ENCODE results near the gene CREB3L4. TPM values are rescaled to one million over a fixed set of nuclear protein-coding genes. Genes with fewer than 3 reads are reported as not detected.

The CREB3L4 gene
- total and polyA plus RNA-seq, 2 of the 13 experiments (the other 11 are each of a cell fraction or from before 2014, with no cell fraction given): 9.9 to 18.7 TPM

GRCh38 chr1:153953859-153954365 lies 13.8 kb upstream of the CREB3L4 start (continued):
- peak; percentile 50; the same call in 1 of the 2 replicates for TF ChIP-seq GATAD1 (CRISPR knock-in tag; IDR thresholded peaks at IDR 0.05)
- no peak for TF ChIP-seq ATF6 (CRISPR knock-in tag; conservative IDR thresholded peaks at IDR 0.05)
- TF ChIP-seq EHMT2 (IDR thresholded peaks at IDR 0.05; ENCODE audit: borderline replicate concordance, low read depth, low read length): peak; percentile 86; the same call in 1 of the 2 replicates
- TF ChIP-seq, protein P1, sequence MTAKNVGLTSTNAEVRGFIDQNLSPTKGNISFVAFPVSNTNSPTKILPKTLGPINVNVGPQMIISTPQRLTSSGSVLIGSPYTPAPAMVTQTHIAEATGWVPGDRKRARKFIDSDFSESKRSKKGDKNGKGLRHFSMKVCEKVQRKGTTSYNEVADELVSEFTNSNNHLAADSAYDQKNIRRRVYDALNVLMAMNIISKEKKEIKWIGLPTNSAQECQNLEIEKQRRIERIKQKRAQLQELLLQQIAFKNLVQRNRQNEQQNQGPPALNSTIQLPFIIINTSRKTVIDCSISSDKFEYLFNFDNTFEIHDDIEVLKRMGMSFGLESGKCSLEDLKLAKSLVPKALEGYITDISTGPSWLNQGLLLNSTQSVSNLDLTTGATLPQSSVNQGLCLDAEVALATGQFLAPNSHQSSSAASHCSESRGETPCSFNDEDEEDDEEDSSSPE (CRISPR knock-in tag; IDR thresholded peaks at IDR 0.05): peak; percentile 45; the same call in 1 of the 2 replicates
- TF ChIP-seq NBN (conservative IDR thresholded peaks at IDR 0.05): no peak
- peak; percentile 34; the same call in 1 of the 2 replicates for TF ChIP-seq SIX1 (CRISPR knock-in tag; IDR thresholded peaks at IDR 0.05; ENCODE audit: borderline replicate concordance)
- TF ChIP-seq GTF2F1 (IDR thresholded peaks at IDR 0.05; ENCODE audit: low read length): no peak
- 0 out of 2 replicates have a peak, but pooled peaks have one; percentile 52 for TF ChIP-seq ZFP36L1 (CRISPR knock-in tag; IDR thresholded peaks at IDR 0.05)
- no peak for TF ChIP-seq STAT5B (CRISPR knock-in tag; IDR thresholded peaks at IDR 0.05)
- TF ChIP-seq HDAC2 (CRISPR knock-in tag; IDR thresholded peaks at IDR 0.05): peak; percentile 63; the same call in 1 of the 2 replicates
- no peak for TF ChIP-seq NR2F2 (IDR thresholded peaks at IDR 0.05; ENCODE audit: borderline replicate concordance, low read depth)
- TF ChIP-seq NCOR1 (IDR thresholded peaks at IDR 0.05; ENCODE audit: borderline replicate concordance, low read length): peak; percentile 61; the same call in 1 of the 2 replicates
- 0 out of 2 replicates have a peak, but pooled peaks have one; percentile 11 for TF ChIP-seq ETV5 (CRISPR knock-in tag; IDR thresholded peaks at IDR 0.05; ENCODE audit: borderline replicate concordance)
- TF ChIP-seq MTA1 (CRISPR knock-in tag; IDR thresholded peaks at IDR 0.05; ENCODE audit: borderline replicate concordance): 0 out of 2 replicates have a peak, but pooled peaks have one; percentile 27
- peak; percentile 31; the same call in 1 of the 2 replicates for TF ChIP-seq ZNF547 (CRISPR knock-in tag; IDR thresholded peaks at IDR 0.05)
- no peak for TF ChIP-seq ZBTB39 (CRISPR knock-in tag; IDR thresholded peaks at IDR 0.05)
- TF ChIP-seq XRCC5 (optimal IDR thresholded peaks at IDR 0.05; ENCODE audit: low read length): peak; percentile 80
- TF ChIP-seq ZBTB3 (CRISPR knock-in tag; IDR thresholded peaks at IDR 0.05; ENCODE audit: borderline replicate concordance, low read depth): 0 out of 2 replicates have a peak, but pooled peaks have one; percentile 27
- 0 out of 2 replicates have a peak, but pooled peaks have one; percentile 28 for TF ChIP-seq TGIF2 (CRISPR knock-in tag; IDR thresholded peaks at IDR 0.05)
- TF ChIP-seq PHF8 (CRISPR knock-in tag; IDR thresholded peaks at IDR 0.05): 0 out of 2 replicates have a peak, but pooled peaks have one; percentile 28
- peak; percentile 71 for TF ChIP-seq NFYB (CRISPR knock-in tag; IDR thresholded peaks at IDR 0.05)
- TF ChIP-seq, protein P2, sequence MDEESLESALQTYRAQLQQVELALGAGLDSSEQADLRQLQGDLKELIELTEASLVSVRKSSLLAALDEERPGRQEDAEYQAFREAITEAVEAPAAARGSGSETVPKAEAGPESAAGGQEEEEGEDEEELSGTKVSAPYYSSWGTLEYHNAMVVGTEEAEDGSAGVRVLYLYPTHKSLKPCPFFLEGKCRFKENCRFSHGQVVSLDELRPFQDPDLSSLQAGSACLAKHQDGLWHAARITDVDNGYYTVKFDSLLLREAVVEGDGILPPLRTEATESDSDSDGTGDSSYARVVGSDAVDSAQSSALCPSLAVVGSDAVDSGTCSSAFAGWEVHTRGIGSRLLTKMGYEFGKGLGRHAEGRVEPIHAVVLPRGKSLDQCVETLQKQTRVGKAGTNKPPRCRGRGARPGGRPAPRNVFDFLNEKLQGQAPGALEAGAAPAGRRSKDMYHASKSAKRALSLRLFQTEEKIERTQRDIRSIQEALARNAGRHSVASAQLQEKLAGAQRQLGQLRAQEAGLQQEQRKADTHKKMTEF (CRISPR knock-in tag; IDR thresholded peaks at IDR 0.05): peak; percentile 52
- TF ChIP-seq HOXA3 (CRISPR knock-in tag; IDR thresholded peaks at IDR 0.05): peak; percentile 38; the same call in 1 of the 2 replicates
- TF ChIP-seq ZNF207 (IDR thresholded peaks at IDR 0.05; ENCODE audit: borderline replicate concordance): no peak

Data from HepG2 (cell line).